G401.6 (cell line): Measurements from ENCODE around the gene COL5A1.
"Not testable (repeated sequence)": the region's sequence is repeated elsewhere in the genome, so short reads cannot be mapped to it uniquely, and the experiment has no call there.

Experiments
- FAIRE-seq: peaks from 2 replicates; lab custom pipeline; 2012; peaks lifted over from hg19 to GRCh38; lab: Jason Lieb, UNC

Gene COL5A1

DNA sequence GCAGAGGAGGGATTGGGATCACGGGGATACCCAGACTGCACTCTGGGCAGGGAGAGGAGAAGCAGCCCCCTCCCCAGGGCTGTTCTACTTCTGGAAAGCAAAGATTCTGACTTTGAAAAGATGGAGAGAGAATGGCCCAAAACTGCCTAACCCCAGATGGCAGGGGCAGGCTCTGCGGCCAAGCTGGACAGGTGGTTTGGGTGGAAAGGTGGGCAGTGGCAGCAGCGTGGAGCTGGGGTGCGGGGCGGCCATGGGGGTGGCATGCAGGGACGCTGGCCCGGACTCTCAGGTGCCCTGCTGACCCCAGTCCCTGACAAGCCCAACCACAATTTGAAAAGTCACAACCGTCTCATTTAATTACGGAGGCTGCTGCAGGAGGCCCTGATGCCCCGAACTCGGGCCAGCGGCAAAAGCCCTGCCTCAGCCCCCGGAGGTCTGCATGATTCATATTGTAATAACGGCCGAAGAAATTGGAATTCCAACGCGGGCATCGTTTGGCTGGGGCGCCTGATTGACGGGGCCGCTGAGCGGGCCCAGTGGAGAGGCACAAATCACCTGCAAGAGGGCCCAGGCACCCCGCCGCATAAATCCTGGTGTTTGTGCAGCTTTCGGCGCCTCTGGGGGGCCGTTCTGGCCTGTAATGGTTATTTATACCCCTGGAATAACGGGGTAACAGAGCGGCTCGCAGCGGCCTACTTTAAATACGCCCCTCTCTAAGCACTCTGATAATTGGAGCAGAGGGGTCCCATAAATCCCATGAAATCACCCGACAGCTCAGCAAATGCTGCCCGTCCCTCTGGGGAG lies 197.2 kb downstream of the COL5A1 start:
- FAIRE-seq, result no peak

DNA sequence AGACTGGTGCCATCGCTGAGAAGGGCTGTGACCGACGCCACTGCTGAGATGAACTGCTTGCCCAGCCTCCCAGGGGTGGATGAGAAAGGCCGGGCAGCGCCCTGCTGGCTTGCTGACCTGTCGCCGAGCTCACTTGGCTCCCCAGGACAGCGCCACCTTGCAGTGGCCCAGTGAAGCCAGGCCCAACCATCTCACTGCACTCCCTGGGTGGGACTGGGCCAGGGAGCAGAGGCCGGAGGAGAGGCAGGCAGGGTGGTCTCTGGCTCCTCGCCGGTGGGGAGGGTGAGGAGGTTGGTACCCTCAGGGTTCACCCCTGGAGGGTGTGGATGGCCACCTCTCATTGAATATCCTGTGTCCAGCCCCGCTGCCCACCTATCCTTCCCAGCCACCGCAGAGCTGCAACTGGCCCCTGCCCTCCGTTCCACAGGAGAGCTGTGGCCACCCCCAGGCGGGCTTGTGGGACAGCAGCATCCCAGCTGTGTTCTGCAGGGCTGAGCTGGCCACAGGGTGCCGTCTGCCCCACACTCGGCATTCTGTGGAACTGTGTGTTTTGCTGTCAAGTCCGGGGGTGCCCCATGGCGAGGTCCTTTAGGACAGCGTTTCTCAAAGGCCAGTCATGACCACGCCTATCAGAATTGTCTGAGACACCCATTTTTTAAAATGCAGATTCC lies 198.0 kb downstream of the COL5A1 start:
- FAIRE-seq, result no peak

DNA sequence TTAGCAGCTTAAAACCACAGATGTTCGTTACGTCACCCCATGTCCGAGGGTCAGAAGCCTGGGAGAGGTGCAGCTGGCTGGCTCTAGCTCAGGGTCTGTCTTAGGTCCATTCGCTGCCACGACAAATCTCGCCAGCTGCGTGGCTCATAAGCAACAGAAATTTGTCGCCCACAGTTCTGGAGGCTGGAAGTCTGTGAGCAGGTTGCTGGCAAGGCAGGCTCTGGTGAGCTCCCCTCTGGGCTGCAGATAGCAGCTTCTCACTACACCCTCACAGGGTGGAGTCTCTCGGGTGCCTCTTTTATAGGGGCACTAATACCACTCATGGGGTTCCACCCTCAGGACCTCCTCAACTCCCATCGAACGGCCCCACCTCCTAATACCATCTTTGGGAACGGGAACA lies 198.9 kb downstream of the COL5A1 start:
- no peak for FAIRE-seq

DNA sequence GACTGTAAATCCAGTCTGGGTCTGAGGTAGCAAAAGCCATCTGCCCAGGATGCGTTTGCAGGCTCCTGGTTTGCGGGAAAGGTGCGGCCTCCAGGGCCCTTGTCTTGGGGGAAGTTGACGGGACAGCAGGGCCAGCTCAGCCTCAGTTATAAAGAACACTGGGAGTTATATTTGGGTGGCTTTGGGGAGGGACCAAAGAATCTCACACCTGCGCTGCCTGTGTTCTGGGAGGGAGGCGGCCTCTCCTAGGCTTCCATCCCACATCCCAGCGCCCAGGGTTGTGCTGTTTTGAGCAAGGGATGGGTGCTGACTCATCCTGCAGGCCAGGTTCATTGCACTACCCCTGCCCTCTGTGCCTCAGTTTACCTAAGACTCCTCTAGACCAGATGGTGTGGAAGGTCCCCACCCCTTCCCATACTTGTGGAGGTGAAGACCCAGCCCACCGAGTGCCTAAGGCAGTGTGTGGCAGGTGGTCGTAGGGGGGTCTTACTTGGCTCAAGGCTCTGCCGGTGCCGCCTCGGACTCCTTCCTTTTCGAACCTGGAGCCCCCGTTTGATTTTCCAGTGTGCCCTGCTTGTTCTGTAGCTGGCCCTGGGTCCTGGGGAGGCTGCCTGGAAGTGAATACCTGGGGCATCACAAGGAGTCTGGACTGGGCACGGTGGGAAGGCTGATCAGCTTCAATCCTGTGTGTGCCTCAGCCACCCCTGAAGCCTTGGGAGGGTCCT lies 199.7 kb downstream of the COL5A1 start:
- FAIRE-seq, result no peak

DNA sequence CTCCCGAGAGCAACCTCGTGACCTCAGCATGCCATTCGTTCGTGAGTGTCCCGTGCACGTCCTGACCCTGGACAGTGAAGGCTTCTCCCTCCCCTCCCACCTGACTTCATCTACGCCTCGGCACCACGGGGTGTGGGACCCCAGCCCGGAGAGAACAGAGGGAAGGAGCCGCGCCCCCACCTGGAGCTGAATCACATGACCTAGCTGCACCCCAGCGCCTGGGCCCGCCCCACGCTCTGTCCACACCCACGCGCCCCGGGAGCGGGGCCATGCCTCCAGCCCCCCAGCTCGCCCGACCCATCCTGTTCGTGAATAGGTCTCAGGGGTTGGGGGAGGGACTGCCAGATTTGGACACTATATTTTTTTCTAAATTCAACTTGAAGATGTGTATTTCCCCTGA lies 200.7 kb downstream of the COL5A1 start:
- FAIRE-seq, result no peak

DNA sequence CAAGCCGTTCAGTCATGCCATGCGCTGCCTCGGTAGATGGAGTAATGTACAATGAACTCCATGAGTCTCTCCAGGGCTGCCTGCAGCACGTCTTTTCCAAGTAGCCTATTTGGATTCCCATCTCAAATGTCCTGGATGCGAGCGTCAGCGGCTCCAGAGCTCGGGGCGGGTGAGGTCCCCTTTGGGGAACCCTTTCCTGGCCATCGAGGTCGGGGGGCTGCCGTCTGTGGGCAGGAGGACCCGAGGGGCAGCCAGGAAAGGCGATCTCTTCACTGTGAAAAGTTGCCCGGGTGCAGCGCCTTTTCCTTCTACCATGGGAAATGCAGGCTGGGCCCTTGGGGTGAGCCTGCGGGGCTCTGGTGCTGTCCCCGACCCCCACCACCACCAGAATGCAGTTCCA lies 202.1 kb downstream of the COL5A1 start:
- FAIRE-seq, result no peak

DNA sequence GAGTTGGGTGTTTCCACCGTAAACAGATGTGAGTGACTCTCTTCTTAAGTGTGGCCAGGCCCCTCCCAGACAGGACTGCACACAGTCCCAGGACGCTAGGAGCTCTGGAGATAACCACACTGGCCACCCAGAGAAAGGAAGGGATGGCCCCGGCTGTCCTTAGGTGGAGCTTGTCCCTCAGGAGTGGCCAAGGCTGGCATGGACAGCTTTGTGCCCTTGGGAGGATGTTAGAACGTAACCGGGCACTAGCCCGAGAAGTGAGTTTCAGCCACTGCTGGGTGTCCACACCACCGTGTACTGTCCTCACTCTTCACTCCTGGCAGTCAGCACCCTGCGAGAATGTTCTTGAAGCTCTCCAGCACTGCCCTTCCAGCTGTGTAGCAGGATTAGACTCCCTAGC lies 203.2 kb downstream of the COL5A1 start:
- no peak for FAIRE-seq

DNA sequence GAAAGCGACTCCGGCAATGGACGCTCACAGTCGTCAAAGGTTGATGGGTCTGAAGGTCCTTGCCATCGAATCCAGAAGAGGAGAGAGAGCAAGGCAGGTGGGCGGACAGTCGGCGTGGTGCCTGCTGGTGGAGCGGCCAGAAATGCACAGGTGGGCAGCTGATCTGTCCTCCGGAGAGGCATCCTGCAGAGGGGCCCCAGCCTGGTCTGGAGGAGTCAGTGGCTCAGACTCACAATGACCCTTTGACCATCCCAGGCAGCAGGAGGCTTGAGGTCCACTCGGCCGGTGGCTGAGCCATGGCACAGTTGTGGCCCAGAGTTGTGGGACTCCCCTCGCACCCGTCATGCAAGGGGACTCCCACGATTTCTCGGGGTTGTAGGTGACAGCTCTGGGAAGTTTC lies 204.6 kb downstream of the COL5A1 start:
- FAIRE-seq, result no peak

DNA sequence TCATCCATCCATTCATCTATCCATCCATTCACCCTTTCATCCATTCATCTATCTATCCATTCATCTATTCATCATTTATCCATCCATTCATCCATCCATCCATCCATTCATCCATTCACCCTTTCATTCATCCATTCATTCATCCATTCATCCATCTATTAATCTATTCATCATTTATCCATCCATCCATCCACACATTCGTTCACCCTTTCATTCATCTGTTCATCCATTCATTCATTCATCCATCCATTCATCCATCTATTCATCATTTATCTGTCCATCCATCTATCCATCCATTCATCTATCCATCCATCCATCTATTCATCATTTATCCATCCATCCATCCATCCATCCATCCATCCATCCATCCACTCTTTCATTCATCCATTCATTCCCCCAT lies 205.1 kb downstream of the COL5A1 start:
- FAIRE-seq, result no peak

DNA sequence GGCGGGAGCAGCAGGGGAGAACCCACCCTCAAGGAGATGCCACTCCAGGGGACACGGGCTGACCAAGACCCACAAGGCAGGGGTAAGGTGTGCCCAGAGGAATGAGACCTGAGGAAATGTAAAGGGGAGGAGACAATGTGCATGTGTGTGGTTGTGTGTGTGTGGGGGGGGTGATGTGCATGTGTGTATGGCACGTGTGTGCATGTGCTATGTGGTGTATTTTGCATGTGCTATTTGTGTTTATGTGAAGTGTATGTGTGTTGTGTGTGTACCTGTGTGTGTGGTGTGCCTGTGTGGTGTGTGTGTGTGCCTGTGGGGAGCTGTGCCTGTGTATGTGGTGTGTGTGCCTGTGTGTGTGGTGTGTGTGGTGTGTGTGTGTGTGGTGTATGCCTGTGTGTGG lies 205.5 kb downstream of the COL5A1 start:
- no peak for FAIRE-seq

DNA sequence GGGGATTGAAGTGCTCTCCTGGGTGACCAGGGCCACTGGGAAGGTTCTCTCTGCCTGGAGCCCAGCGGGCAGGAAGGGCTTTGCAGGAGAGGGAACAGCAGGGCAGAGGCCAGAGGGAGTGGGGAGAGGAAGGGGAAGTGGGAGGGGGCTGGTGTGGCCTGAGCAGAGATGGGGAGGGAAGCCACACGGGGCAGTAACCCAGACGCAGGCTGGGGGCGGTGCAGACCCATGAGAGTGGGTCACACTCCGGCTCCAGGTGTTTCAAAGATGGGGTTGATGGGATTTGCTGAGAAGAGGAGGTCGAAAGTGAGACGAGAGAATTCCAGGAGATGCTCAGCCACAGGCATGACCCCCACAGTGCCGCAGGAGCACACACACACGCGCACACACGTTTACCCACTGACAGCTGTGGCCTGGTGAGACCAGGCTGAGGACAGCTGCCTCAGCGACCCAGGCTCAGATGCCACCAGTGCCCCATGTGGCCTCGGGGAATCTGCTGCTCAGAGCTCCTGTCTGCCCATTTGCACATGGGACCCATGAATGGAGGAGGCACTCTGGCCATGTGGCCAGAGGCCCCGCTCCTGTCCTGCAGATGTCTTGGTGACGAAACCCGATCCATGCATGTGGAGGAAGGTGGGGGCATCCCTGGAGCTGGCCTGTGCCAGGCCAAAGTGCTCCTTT lies 206.3 kb downstream of the COL5A1 start:
- no peak for FAIRE-seq

DNA sequence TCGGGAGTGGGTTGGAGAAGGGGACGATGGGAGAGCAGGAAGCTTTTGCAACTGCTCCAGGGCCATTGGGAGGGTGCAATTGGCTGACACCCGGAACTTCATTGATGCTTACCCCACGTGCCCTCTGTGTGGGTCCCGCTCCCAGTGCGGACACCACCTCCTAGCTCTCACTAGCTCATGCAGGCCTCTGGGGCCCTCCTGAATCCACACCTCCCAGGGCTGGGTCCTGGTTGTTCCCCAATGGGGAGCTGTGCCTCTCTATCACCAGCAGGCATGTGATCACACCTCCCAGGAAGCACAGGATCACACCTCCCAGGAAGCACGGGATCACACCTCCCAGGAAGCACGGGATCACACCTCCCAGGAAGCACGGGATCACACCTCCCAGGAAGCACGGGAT lies 206.9 kb downstream of the COL5A1 start:
- no peak for FAIRE-seq

DNA sequence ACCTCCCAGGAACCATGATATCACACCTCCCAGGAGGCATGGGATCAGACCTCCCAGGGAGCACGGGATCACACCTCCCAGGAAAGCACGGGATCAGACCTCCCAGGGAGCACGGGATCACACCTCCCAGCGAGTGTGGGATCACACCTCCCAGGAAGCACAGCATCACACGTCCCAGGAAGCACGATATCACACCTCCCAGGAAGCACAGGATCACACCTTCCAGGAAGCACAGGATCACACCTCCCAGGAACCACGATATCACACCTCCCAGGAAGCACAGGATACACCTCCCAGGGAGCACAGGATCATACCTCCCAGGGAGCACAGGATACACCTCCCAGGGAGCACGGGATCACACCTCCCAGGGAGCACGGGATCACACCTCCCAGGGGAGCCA lies 209.0 kb downstream of the COL5A1 start:
- no peak for FAIRE-seq

DNA sequence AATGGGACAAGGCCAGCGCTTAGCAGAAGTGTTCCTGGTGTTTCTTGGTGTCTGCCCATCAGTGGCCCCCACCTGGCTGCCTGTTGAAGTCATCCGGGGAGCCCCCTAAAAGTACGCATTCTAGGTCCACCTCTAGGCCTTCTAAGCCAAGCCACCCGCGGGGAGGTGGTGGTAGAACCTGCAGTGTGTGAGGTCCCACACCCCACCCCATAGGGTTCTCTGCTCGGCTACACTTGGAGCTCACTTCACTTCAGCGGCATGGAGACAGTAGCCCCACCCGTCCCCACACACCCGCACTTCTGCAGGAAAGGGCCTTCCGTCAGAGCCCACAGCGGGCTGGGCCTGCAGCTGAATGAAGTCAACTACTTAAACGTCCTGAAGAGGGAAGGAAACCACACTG lies 209.4 kb downstream of the COL5A1 start:
- no peak for FAIRE-seq

DNA sequence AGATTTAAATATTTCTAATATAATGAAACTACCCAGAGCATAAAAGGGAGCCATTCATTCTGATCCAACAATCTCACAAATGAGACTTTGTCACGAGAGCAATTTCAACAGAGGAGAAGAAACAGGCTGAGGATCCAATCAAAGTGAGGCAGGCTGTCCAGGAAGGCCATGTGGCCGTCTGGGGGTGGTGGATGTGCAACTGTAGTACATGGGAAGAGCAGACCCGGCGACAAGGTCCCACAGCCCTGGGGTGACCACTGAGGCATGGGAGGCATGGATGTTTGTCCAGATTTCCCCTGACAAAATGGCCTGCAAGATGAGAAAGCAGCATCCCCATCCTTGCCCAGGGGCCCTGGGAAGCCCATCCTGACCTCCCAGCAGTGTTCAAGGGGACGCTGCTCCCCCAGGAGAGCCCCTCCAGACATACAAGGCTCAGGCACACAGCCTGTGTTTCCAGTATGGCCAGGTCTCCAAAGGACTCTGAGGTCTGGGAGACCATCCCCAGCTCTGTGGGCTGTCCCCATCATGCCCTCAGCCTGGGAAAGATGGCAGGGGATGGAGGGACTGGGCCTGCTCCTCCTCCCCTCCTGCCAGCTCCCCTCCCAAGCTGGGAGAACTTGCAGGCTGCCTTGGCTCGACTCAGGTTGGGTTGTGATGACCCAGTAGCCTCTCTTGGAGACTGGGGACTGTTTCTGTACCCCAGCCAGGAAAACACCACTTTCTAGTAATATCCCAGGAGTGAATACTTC lies 211.5 kb downstream of the COL5A1 start:
- no peak for FAIRE-seq

DNA sequence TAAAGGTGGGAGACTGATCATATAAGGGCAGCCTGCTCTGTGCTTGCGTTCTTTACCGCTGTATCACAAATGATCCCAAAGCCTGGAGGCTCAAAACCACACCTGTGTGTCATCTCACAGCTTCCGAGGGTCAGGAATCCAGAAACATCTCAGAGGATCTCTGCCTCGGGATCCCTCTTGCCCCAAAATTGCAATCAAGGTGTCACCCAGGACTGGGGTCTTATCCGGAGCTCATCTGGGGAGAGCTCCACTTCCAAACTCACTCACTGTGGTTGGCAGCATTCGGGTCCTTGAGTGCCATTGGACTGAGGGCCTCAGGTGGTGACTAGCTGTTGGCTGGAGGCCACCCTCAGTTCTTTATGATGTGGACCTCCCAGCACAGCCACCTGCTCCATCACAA lies 212.3 kb downstream of the COL5A1 start:
- FAIRE-seq, result no peak

DNA sequence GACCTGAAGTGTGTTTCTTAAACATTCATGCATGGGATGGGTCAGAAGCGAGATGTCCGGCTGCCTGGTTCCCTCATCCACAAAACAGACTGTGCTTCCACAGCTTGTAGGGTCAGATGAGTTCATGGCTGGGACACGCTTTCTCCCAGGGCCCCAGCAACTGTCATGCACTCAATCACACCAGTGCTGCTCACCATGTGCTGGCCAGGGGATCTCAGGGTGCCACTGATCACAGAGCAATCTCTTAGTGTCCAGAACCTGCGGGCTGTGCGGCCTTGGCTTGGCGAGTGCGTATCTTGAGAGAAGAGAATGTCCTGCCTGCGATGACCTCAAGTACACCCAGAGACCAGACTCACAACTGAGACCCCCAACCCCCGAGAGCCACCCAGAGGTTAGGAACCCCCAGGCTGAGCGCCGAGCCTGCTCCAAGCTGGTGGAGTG lies 213.0 kb downstream of the COL5A1 start:
- FAIRE-seq, result no peak

DNA sequence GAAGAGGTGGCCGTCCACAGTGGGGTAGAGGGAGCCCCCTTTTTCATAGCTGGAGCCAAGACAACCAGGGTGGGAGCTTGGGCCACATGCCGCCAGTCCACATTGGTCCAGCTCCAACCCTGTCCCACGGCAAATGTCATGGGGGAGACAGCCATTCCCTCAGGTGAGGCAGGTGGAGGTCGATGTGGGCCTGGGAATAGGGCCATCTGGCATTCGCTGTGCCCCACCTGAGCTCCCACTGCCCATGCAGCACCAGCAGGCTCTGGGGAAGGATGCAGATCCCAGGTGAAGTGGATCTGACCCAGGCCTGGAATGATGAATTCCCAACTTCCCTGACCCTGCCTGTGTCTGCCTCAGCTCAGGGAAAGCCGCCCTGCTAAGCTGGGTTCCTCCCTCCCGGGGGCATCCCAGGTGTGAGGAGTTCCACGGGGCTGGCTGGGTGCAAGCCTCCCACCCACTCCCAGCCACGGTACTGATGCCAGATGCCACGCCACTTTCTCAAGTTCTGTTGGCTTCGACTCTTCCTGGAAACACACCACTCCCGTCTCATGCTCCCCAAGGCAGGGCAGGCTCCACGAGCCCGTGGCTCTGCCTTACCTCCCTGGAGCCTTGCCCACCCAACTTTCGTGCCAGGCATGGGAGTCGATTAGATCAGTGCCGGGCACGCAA lies 213.8 kb downstream of the COL5A1 start:
- no peak for FAIRE-seq

DNA sequence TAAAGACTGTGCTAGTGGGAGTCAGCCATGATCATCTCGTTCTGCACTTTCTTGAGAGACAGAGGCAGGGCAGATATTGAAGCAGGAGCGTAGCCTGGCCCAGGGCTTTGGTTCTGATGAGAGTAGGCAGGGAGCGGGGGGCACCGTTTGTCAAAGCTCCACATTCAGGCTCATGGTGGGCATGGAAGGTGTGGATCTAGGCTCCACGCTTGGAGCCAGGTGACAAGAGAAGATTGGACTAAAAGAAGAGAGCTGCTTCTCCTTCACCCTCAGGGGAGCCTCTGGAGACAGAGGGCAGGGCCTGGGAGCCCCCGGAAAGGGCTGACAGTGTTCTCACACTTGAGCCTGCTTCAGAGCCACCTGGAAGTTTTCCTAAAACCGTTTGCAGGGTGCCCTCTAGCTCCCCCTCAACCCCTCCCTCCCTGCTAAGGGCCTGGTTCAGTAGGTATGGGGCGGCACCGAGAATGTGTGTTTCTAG lies 214.3 kb downstream of the COL5A1 start:
- no peak for FAIRE-seq

DNA sequence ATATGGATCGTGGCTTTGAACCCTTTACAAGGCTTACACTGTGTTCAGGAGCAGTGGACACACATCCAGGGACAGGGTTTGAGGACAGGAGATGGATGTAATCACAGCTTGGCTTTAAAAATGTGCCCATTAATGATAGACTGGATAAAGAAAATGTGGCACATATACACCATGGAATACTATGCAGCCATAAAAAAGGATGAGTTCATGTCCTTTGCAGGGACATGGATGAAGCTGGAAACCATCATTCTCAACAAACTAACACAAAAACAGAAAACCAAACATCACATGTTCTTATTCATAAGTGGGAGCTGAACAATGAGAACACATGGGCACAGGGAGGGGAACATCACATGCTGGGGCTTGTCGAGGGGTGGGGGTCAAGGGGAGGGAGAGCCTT lies 215.8 kb downstream of the COL5A1 start:
- FAIRE-seq, result not testable (repeated sequence)
